ENCODE measurements around the gene SIAH2.

DNA sequence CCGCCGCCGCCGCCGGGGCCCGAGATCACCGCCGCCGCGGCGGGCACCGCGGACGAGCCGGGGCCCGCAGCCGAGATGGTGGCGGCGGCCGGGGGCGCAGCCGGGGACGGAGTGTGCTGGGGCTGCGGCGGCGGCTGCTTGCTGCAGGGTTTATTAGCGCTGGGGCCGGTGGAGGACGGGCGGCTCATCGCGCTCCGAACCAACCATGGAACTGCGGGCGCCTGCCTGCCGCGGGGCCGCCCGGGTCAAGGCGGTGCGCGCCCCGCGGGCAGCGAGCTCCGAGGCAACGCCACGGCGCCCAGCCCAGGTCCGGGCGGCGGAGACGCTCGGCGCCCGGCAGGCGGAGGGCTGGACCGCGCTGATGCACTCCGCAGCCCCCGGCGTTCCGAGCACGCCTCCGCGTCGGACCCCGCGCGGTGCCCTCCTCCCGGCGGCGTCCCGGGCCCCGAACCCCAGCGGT is 277 bp downstream of the SIAH2 start:
- no peak for TF ChIP-seq POLR2A (IDR thresholded peaks at IDR 0.05; ENCODE audit: low read depth, low read length)
- TF ChIP-seq POLR2AphosphoS5 (IDR thresholded peaks at IDR 0.05; ENCODE audit: low read depth, low read length): no peak

Data from GM12892 (cell line).